ENCODE measurements around the gene ZBTB25.

The ZBTB25 gene

DNA sequence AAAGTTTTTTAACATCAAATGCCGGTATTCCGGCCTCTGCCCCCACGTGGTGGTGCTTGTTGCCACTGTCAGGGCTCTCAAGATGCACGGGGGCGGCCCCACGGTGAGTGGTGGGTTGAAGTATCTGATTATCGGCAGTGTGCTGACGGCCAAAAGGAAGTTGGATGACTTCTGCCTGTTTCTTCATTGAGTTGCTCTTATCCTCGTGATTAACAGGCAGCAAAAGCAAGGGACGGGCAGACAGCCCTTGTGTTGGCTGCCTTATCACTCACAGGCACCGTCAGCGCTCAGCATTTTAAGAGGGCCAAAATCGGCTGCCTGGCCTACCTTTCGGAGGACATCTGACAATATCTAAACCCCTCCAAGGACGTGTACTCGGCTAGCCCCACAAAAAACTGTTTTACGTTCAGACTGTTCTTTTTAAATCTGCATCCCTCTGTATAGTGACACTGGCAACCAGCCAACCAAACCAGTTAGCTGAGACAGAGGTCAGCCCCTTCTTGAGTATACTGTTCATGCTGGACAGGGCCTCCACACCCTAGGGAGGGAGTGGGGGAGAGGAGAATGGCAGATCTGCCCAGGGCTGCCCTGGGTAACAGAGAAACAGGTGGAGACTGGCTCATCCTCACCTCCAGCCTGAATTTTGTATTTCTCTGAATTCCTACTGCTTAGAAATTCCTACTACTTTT is 61.2 kb downstream of the ZBTB25 start:
- TF ChIP-seq, protein P1, sequence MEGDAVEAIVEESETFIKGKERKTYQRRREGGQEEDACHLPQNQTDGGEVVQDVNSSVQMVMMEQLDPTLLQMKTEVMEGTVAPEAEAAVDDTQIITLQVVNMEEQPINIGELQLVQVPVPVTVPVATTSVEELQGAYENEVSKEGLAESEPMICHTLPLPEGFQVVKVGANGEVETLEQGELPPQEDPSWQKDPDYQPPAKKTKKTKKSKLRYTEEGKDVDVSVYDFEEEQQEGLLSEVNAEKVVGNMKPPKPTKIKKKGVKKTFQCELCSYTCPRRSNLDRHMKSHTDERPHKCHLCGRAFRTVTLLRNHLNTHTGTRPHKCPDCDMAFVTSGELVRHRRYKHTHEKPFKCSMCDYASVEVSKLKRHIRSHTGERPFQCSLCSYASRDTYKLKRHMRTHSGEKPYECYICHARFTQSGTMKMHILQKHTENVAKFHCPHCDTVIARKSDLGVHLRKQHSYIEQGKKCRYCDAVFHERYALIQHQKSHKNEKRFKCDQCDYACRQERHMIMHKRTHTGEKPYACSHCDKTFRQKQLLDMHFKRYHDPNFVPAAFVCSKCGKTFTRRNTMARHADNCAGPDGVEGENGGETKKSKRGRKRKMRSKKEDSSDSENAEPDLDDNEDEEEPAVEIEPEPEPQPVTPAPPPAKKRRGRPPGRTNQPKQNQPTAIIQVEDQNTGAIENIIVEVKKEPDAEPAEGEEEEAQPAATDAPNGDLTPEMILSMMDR (IDR thresholded peaks at IDR 0.05), result no peak

DNA sequence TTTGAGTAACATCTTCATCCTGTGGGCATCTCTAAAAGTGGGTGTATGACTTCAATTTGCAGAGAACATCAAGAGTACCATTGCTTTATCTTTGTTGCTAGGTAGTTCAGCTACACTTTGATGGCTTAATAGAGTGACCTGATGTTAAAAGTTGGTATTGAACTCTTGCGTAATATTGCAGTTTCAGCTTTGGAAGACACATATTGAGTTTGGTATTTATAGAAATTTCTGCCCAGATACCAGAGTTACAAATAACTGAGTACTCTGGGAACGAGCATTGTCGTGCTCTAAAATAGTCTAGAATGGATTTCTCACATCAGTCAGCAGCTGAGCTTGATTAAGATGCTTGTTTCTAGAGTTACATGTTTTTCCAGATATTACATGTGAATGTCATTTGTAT is 63.1 kb downstream of the ZBTB25 start:
- TF ChIP-seq, protein P1 (IDR thresholded peaks at IDR 0.05), result no peak

DNA sequence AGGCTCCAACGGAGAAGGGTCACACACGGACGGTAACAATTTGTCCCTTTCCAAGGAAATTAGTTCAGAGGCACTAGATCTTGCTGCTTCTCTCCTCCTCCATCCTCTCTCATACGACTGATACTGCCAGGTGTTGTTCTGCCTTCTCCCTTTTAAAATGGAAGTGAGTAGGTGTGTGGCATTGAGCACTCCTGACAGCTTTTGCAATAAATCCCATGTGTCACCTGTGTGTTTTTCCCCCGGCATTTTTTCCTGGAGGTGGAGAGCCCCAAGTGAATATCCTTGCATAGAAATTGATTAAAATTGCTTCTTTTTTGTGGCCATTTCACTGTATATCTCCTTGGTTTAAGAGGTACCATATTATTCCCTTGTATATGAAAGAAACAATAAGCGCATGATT is 64.5 kb downstream of the ZBTB25 start:
- TF ChIP-seq, protein P1 (IDR thresholded peaks at IDR 0.05), result no peak

DNA sequence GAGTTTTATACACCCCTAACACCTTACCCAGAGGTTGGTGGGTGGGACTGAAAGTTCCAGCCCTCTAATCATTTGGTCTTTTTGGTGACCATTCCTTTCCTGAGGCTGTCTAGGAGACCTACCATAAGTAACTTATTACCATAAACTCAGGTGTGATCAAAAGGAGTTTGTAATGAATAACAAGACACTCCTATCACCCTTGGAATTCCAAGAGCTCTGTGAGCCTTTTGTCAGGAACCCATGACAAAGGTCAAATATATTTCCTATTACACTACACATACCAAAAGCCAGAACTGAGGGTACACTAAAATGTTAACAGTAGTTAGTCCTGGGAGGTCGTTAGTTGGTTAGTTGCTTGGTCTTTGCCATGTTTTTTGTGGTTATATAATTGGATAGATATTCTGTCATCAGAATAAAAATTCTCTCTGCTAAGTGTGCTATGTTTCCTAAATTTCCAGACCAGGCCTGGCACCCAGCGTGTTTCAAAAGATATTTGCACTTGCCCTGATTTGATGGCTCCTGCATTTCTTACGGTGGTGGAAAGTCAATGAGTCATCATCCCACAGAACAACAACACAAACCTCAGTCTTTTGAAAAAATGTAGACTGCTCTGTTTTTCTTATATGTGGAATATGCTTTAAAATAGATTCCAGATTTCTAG is 65.3 kb downstream of the ZBTB25 start:
- TF ChIP-seq, protein P1 (IDR thresholded peaks at IDR 0.05), result no peak

GRCh38 chr14:64434528-64434927 is 69.1 kb downstream of the ZBTB25 start:
- TF ChIP-seq, protein P1 (IDR thresholded peaks at IDR 0.05), result no peak

DNA sequence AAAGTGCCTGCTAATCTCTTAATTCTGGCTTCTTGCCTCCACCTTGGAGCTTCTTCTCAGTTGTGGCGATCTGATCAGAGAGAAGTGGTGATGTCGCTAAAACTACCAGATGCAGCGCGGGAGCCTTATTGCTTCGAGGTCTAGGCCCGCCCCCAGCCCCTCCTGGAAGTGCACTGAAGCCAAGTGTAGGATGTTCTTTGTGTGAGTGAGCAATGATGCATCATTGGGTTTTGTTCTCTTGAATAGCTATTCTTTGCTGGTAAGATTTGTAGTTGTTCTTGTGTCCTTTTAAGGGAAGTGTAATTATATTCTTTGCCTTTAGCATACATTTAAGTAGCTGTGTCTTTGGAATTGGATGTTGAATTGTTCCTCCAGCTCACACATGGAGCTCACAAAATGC is 79.7 kb downstream of the ZBTB25 start:
- TF ChIP-seq, protein P1 (IDR thresholded peaks at IDR 0.05), result no peak

DNA sequence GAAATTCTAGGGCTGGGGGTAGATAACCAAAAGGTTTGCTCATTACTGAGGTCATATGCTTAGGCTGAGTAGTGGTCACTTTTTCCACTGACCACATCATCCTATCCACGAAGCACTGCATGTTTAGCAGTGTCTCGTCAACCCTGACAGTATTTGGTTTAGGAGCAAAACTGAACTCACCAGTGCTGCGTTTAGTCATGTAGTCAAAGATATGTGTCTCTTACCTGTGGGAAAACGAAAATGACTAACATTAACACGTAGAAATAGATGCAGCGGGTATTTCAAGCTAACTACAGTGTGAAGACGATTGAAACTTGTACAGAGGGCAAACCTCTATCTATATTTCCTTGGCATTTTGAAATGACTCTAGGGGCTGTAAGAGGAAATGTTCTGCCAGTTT is 80.9 kb downstream of the ZBTB25 start:
- TF ChIP-seq, protein P1 (IDR thresholded peaks at IDR 0.05), result no peak
